HCT116 (cell line): ENCODE measurements around the gene STARD3. TPM values are rescaled to one million over a fixed set of nuclear protein-coding genes. Genes with fewer than 3 reads are reported as not detected.

ENCODE experiments used
- ATAC-seq: fragments of 200-7000 bp; cut with Tn5 transposase; 2 replicates; pipeline ENCODE4 v1.9.1; 2020; ENCODE audit warnings: mild to moderate bottlenecking, moderate library complexity
- BruUV-seq: library from RNA; stranded (reverse); fragments of 400-500 nt; replicated peaks from 2 replicates; lab custom pipeline; 2021; lab: Mats Ljungman, UMichigan
- CTCF ChIA-PET: fragments of 300-600 bp; sonication (Branson Sonifier 250); formaldehyde crosslinking; loops from one replicate; lab custom pipeline; 2021; ENCODE audit warnings: antibody characterized with exemption; lab: Charles Lee
- POLR2A ChIA-PET: fragments of 300-600, 350-600 bp; sonication (Branson Sonifier 250); formaldehyde crosslinking; loops from one replicate; lab custom pipeline; 2021; ENCODE audit warnings: antibody characterized with exemption; lab: Charles Lee
- RAD21 ChIA-PET, 2 experiments: fragments of 300-600 bp; sonication (Branson Sonifier 250); formaldehyde crosslinking; loops; one replicate each; lab custom pipeline; 2023; ENCODE audit warnings: low total read pairs in 2 of 2; ENCODE audit not compliant: uncharacterized antibody in 2 of 2, unreplicated experiment in 2 of 2, low non-redundant PET in 1 of 2; lab: Charles Lee
- DNase-seq: peaks from one replicate; pipeline ENCODE4 v3.0.0-alpha.2; 2010; ENCODE audit warnings: low read depth, low spot score
- H2AFZ ChIP-seq: fragments of 200-600 bp; shearing (Covaris generic), sonication (generic); 2 replicates; pipeline ENCODE4 v1.6.1; 2017; ENCODE audit warnings: low read depth, mixed run types, mixed read lengths, antibody characterized with exemption, low read length; ENCODE audit not compliant: poor library complexity, severe bottlenecking
- H3K27ac ChIP-seq: 2 replicates; pipeline ENCODE4 v1.5.1; 2012; ENCODE audit warnings: low read depth, low read length
- H3K27me3 ChIP-seq: fragments of 200-600 bp; sonication (generic); 2 replicates; pipeline ENCODE4 v1.6.1; 2016; ENCODE audit warnings: mixed run types, low read length, mixed read lengths; ENCODE audit not compliant: insufficient read depth
- H3K36me3 ChIP-seq, 2 experiments: fragments of 200-500 bp in 1 of 2; fragments of 200-600 bp in 1 of 2; sonication (Bioruptor generic) in 1 of 2; sonication (generic) in 1 of 2; 2 replicates each; pipeline versions ENCODE4 v1.5.1 to v1.6.1; 2014 to 2016; ENCODE audit warnings: low read length in 2 of 2, inconsistent platforms in 1 of 2, mixed read lengths in 1 of 2, mixed run types in 1 of 2; ENCODE audit not compliant: insufficient read depth in 2 of 2, control insufficient read depth in 1 of 2
- H3K4me1 ChIP-seq, 2 experiments: fragments of 200-600 bp in 1 of 2; sonication (generic) in 1 of 2; 2 replicates each; pipeline versions ENCODE4 v1.5.1 to v1.6.1; 2012 to 2017; ENCODE audit warnings: low read length in 2 of 2, inconsistent platforms in 1 of 2, mild to moderate bottlenecking in 1 of 2, mixed read lengths in 1 of 2, mixed run types in 1 of 2, moderate library complexity in 1 of 2; ENCODE audit not compliant: insufficient read depth in 2 of 2, control insufficient read depth in 1 of 2
- H3K4me2 ChIP-seq: fragments of 200-600 bp; sonication (generic); 2 replicates; pipeline ENCODE4 v1.6.1; 2017; ENCODE audit warnings: mixed run types, low read length, mixed read lengths
- H3K4me3 ChIP-seq, 2 experiments: fragments of 200-600 bp in 1 of 2; sonication (generic) in 1 of 2; replicated peaks in 1 of 2; 2 replicates each; pipeline ENCODE4 v1.5.1; 2011 to 2016; ENCODE audit warnings: low read length in 2 of 2, control low read depth in 1 of 2, low read depth in 1 of 2, mild to moderate bottlenecking in 1 of 2, mixed read lengths in 1 of 2, mixed run types in 1 of 2
- H3K79me2 ChIP-seq: fragments of 200-600 bp; sonication (generic); 2 replicates; pipeline ENCODE4 v1.6.1; 2017; ENCODE audit warnings: mild to moderate bottlenecking, mixed run types, low read length, moderate library complexity, mixed read lengths; ENCODE audit not compliant: insufficient read depth
- H3K9ac ChIP-seq: fragments of 200-600 bp; sonication (generic); 2 replicates; pipeline ENCODE4 v1.6.1; 2016; ENCODE audit warnings: low read length, mixed read lengths
- H3K9me2 ChIP-seq: fragments of 200-600 bp; sonication (generic), shearing (Covaris generic); 2 replicates; pipeline ENCODE4 v1.6.1; 2017; ENCODE audit warnings: mixed run types, mild to moderate bottlenecking, moderate library complexity; ENCODE audit not compliant: insufficient read depth
- H3K9me3 ChIP-seq, 2 experiments: fragments of 200-500 bp in 1 of 2; fragments of 200-600 bp in 1 of 2; sonication (Bioruptor generic) in 1 of 2; sonication (generic) in 1 of 2; 2 replicates each; pipeline ENCODE4 v1.6.1; 2014 to 2017; ENCODE audit warnings: low read length in 2 of 2, mixed read lengths in 2 of 2, inconsistent platforms in 1 of 2, low read depth in 1 of 2, mild to moderate bottlenecking in 1 of 2, mixed run types in 1 of 2, moderate library complexity in 1 of 2; ENCODE audit not compliant: control insufficient read depth in 1 of 2, insufficient read depth in 1 of 2
- H4K20me1 ChIP-seq: fragments of 200-600 bp; sonication (generic), shearing (Covaris generic); 2 replicates; pipeline ENCODE4 v1.6.1; 2017; ENCODE audit warnings: mixed run types, mild to moderate bottlenecking, moderate library complexity; ENCODE audit not compliant: insufficient read depth
- CEBPB ChIP-seq: IDR thresholded peaks from 2 replicates; pipeline ENCODE4 v1.6.1; 2012; ENCODE audit warnings: low read depth
- CTCF ChIP-seq, 3 experiments: fragments of 200-600 bp in 1 of 3; sonication (generic) in 1 of 3; IDR thresholded peaks in 2 of 3; conservative IDR thresholded peaks in 1 of 3; 2 replicates each; pipeline ENCODE4 v1.5.1; 2012 to 2017; ENCODE audit warnings: low read depth in 2 of 3, low read length in 2 of 3, antibody characterized with exemption in 1 of 3, borderline replicate concordance in 1 of 3, control low read depth in 1 of 3, mild to moderate bottlenecking in 1 of 3, mixed read lengths in 1 of 3, mixed run types in 1 of 3, moderate library complexity in 1 of 3; ENCODE audit not compliant: insufficient read depth in 1 of 3
- EZH2phosphoT487 ChIP-seq: fragments of 200-600 bp; IDR thresholded peaks from 2 replicates; pipeline ENCODE4 v1.6.1; 2018; ENCODE audit warnings: antibody characterized with exemption, borderline replicate concordance
- POLR2AphosphoS5 ChIP-seq: IDR thresholded peaks from 2 replicates; pipeline ENCODE4 v1.6.1; 2011; ENCODE audit warnings: mild to moderate bottlenecking, low read depth, low read length, moderate library complexity
- RAD21 ChIP-seq: IDR thresholded peaks from 2 replicates; pipeline ENCODE4 v1.6.1; 2012; ENCODE audit warnings: low read depth, mild to moderate bottlenecking
- SIN3A ChIP-seq: IDR thresholded peaks from 2 replicates; pipeline ENCODE4 v1.6.1; 2012; ENCODE audit warnings: low read depth
- TCF7L2 ChIP-seq: IDR thresholded peaks from 2 replicates; pipeline ENCODE4 v1.7.0; 2011; ENCODE audit warnings: borderline replicate concordance, inconsistent platforms; ENCODE audit not compliant: insufficient read depth, insufficient read length; ENCODE audit errors: extremely low read depth
- ZFX ChIP-seq: fragments of 450-650 bp; IDR thresholded peaks from 2 replicates; pipeline ENCODE4 v1.6.1; 2017
- ZNF274 ChIP-seq: fragments of 200-500 bp; sonication (Bioruptor generic); IDR thresholded peaks from 2 replicates; pipeline ENCODE4 v1.6.1; 2014; ENCODE audit warnings: mild to moderate bottlenecking, low read depth, low read length, inconsistent platforms
- intact Hi-C: fragments of 100-400 bp; cut with micrococcal nuclease; formaldehyde crosslinking; loops from 2 replicates; pipeline ENCODE4 v1.10.0; 2022
- total RNA-seq: library from RNA; stranded (reverse); gene quantifications from one replicate; pipeline ENCODE4 v1.2.1, GENCODE V29; 2021; ENCODE audit not compliant: unreplicated experiment
- TF ChIP-seq, protein P1 (sequence below): IDR thresholded peaks from 2 replicates; pipeline ENCODE4 v1.6.1; 2012; ENCODE audit warnings: low read depth
- TF ChIP-seq, protein P2 (sequence below): IDR thresholded peaks from 2 replicates; pipeline ENCODE4 v1.6.1; 2012

Gene STARD3
- total RNA-seq, 1 experiment from 2014 or later, result 73.9 TPM

- no peak for TF ChIP-seq SIN3A
- TF ChIP-seq EZH2phosphoT487, result no peak
- no peak for TF ChIP-seq POLR2AphosphoS5
- TF ChIP-seq ZNF274, result no peak
- TF ChIP-seq, protein P1, sequence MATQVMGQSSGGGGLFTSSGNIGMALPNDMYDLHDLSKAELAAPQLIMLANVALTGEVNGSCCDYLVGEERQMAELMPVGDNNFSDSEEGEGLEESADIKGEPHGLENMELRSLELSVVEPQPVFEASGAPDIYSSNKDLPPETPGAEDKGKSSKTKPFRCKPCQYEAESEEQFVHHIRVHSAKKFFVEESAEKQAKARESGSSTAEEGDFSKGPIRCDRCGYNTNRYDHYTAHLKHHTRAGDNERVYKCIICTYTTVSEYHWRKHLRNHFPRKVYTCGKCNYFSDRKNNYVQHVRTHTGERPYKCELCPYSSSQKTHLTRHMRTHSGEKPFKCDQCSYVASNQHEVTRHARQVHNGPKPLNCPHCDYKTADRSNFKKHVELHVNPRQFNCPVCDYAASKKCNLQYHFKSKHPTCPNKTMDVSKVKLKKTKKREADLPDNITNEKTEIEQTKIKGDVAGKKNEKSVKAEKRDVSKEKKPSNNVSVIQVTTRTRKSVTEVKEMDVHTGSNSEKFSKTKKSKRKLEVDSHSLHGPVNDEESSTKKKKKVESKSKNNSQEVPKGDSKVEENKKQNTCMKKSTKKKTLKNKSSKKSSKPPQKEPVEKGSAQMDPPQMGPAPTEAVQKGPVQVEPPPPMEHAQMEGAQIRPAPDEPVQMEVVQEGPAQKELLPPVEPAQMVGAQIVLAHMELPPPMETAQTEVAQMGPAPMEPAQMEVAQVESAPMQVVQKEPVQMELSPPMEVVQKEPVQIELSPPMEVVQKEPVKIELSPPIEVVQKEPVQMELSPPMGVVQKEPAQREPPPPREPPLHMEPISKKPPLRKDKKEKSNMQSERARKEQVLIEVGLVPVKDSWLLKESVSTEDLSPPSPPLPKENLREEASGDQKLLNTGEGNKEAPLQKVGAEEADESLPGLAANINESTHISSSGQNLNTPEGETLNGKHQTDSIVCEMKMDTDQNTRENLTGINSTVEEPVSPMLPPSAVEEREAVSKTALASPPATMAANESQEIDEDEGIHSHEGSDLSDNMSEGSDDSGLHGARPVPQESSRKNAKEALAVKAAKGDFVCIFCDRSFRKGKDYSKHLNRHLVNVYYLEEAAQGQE, result no peak
- no peak for TF ChIP-seq RAD21
- no peak for TF ChIP-seq CEBPB
- no peak for TF ChIP-seq TCF7L2
- TF ChIP-seq, protein P2, sequence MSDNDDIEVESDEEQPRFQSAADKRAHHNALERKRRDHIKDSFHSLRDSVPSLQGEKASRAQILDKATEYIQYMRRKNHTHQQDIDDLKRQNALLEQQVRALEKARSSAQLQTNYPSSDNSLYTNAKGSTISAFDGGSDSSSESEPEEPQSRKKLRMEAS, result no peak
- no peak for TF ChIP-seq ZFX
- TF ChIP-seq CTCF (IDR thresholded peaks at IDR 0.05 in 2 of 3, conservative IDR thresholded peaks at IDR 0.05 in 1 of 3; ENCODE audit: borderline replicate concordance in 1 of 3, insufficient read depth in 1 of 3, low read depth in 2 of 3, low read length in 2 of 3), result no peak
- Histone ChIP-seq H3K4me1 (peaks cover 49 to 65% of the 10 kb centered on the region in 2 experiments), H3K4me2 (peak overlapping the region; percentile 94), H3K27ac (peak overlapping the region; percentile 72), H3K4me3 (peak overlapping the region; percentile 94 to 99), H3K9ac (peak overlapping the region; percentile 90), H3K79me2 (peaks cover 33% of the 10 kb centered on the region), H3K9me3 (no peaks in the 10 kb centered on the region), H2AFZ (no peak overlapping the region), H3K9me2 (no peaks in the 10 kb centered on the region), H3K36me3 (no peaks in the 10 kb centered on the region), H3K27me3 (no peaks in the 10 kb centered on the region), H4K20me1 (no peaks in the 10 kb centered on the region)
- DNase-seq (no peak), ATAC-seq (peak; percentile 3)
- TSS peak; percentile 89 for BruUV-seq
- ChIA-PET CTCF (interaction anchor here (1.0 to 1.7 kb wide), 2 partner anchors 13 to 17 kb away, joined by 3 to 7 read pairs; no protein-coding TSS in a partner anchor), RAD21 (no interaction called here), POLR2A (no interaction called here)
- intact Hi-C loops, result no loop called here
Measured at GRCh38 chr17:39636587-39636926, 387 bp upstream of the STARD3 start.
